NCI-H1092 treated with DMSO at 0.1 percent for 48 hours (cell line): ENCODE data around the gene CASZ1.
A peak's percentile ranks its signal among the peaks of the same experiment; 100 is the strongest.

Experiments
- DNase-seq: peaks from one replicate; lab custom pipeline; 2025; lab: John Stamatoyannopoulos, UW

Gene CASZ1

DNA sequence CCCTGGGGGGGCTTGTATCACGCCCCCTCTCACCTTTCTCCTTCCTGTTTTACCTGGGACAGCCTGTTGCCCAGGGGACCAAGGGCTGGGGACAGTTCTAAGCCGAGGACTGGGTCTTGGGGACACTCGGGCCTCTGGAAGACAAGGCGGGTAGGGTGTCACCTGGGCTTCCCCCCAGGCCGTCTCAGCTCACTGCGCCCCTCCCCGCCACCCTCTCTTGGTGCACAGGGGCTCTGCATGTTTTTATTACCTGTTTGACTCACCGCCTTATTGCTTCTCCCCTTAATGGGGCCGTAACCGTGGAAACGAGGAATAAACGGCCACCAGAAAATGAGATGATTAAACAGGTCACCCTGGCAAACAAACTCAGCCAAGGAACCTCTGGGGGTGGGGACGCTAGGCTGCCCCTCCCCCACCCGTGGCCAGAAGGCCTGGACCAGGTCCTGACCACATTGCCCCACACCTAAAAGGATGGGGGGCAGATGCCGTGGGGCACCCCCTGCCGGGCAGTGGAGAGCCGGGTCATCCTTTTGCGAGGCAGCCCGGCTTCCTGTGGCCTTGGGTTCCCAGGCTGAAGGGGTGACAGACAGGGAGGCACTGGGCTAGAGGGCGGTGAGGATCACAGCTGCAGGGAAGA lies 109.9 kb downstream of the CASZ1 start:
- peak; percentile 33 for DNase-seq

DNA sequence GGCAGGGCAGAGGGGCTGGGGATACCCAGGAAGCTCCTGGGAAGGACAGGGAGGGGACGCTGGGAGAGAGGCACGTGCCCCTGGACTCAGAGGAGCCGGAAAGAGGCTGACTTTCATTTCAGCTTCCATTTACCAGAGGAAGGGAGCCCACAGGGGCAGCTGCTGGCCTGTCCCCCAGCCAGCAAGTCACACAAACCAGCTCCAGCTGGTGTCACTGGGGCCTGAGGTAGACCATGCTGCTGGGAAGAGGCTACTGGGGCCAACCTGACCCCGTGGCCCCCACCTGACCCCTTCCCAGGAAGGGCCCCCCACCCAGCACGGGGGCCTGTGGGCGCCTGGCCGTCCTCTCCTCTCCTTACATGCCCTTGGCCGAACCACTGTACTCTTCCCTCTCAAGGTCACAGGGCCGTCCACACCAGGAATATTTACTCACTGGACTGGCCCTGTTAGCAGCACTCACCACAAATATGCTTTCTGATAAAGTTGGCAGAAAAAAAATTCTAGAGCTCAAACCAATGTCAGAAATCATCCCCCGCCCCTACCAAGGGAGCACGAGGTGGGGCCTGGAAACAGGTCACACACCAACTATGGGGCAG lies 110.5 kb downstream of the CASZ1 start:
- no peak for DNase-seq

DNA sequence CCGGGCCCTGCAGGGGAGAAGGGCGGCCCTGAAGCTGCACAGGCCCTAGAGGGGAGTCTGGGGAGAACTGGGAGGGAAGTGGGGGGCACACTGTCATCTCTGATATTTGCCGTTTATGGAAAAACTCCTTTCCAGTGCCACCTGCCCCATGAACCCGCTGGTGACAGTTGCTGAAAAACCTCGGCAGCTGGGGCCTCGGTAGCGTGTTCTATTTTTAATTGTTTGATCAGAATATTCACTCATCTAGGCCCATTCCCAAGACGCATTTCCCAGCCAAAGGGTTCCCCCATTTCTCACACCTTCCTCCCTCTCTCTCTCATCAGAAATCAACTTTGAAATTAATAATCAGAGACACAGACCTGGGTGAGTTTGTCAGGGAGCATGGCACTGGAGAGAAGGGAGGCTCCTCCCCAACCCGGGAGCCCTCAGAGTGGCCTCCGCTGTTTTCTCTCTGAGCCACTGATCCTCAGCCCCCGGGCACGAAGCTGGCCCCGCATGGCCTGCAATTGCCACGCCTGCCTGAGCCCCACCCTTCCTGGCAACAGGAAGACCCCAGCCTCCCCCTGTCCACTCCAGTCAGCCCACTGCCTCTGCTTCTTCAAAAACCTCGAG lies 111.1 kb downstream of the CASZ1 start:
- DNase-seq: no peak

DNA sequence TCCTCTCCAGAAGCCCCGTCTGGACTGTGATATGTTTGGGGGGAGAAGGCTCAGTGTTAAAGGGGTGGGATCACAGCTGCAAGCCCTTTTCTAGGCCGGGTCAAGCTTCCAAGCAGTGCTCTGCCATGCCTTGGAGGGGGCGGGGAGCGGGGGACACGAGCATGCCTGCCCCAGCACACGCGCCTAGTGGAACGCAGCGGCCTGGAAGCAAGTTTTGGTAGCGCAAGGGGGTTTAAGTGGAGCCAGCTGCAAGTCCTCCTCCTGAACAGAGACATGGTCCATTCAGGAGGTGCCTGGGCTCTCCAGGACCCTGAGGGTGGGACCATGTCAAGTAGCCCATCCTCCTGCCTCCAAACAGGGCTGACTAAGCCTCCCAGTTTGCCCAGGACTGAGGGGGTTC lies 112.2 kb downstream of the CASZ1 start:
- no peak for DNase-seq

GRCh38 chr1:10682449-10683309 lies 113.8 kb downstream of the CASZ1 start:
- no peak for DNase-seq

GRCh38 chr1:10682108-10682445 lies 114.4 kb downstream of the CASZ1 start:
- DNase-seq: no peak

- no peak for DNase-seq
Measured at GRCh38 chr1:10681296-10682107, 114.9 kb downstream of the CASZ1 start.

DNA sequence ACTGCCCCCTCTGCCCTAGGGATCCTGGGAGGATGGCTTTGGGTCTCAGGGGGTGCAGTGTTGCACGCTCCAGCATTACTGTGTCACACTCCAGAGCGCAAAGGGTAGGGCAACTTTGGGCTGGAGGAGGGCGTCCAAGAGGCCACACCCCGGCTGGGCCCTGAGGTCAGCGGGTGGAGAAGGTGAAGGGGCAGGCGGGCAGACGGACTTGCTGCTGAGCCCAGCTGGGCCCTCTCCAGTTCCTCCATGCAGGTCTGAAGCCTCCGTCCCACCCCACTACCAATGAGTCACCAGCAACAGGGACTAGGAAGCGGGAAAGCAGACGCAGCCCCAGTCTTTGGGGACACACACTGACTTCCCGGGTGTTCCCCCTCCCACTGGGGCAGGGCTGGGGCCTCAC lies 116.0 kb downstream of the CASZ1 start:
- no peak for DNase-seq

DNA sequence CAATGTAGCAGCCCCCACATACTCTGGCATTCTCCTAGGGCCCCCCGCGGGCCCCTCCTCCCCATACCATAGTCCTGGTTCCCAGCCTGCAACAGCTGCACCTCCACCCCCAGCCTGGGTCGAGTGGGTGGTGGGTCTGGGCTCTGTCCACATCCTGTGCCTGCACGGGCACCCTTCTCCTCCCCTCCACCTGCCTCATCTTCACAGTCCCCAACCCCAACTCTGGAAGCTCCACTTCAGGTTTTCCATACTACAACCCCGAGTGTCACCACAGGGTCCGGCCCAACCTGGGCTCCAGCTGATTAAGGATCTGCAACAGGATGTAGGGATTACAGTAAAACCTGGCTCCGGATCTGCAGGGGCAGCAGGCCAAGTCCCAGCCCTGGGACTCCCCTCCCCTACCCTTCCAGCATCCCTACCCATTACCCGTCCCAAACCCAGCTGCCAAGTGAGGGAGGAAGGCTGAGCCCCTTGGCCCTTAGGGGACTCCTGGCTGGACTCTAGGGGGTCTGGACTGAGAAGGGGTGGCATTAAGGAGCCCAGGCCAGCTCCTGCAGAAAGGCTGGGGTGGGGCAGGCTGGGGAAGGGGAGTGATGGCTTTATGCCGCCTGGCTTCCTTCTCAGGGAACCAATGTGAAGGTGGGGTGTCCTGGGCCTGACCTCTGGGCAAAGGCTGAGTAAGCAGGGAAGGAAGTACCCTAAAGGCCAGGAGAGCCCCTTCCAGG lies 116.8 kb downstream of the CASZ1 start:
- DNase-seq: peak; percentile 59

DNA sequence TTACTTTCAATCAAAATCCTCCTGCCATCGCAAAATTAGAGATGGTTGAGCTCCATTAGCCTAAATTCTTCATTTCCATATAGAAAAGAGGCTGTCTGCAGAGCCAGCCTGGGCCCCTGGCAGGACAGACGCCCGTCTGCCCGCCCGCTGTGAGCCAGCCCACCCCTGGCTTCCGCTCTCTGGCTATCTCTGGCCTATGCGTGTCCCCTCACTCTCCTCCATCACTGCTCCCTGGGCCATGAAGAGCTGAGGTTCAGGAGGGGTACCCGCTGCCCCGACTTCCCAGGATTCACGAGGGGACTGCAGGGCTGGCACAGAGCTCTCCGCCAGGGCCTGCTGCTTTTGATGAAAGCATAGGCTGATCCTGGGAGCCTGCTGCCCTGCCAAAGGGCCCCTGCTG lies 117.6 kb downstream of the CASZ1 start:
- no peak for DNase-seq

GRCh38 chr1:10678402-10678801 lies 118.0 kb downstream of the CASZ1 start:
- DNase-seq: no peak

DNA sequence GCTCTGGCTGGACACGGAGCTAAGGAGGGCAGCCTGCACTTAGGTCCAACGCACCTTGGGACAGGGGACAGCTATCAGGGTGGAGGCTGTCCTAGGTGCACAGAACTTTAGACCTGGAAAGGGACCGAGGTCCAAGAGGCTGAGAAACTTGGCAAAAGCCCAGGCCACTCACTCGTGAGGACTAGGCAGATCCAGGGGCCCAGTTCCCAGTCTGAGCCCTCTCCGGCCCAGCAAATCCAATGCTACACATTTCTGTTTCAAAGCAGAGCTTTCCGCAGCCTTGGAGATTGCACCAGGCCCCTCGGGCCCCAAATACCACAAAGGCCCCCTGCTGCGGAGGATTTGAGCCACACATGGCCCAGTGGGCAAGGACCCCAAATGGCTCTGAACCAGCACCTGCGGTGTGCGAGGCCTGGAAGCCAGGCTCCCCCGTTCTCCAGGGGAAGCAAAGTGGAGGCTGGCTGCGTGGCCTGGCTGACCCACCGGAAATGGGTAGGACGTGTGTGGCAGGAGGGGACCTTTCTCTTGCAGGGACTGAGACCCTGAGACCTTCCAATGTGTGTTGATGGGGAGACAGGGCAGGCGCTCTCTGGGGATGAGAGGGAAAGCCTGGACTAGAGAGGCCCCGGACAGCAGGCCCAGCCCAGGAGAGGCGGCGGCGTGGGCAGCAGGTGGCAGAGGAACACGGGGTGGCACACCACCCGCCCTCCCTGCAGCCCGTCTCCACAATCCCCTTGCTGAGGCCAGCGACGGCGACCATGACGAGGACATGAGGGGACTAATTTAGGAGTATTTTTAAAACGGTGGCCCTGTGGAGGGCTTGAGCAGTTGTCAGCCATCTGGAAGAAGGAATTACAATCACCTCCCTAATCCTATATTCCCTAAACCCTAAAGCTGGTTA lies 118.7 kb downstream of the CASZ1 start:
- DNase-seq: no peak

DNA sequence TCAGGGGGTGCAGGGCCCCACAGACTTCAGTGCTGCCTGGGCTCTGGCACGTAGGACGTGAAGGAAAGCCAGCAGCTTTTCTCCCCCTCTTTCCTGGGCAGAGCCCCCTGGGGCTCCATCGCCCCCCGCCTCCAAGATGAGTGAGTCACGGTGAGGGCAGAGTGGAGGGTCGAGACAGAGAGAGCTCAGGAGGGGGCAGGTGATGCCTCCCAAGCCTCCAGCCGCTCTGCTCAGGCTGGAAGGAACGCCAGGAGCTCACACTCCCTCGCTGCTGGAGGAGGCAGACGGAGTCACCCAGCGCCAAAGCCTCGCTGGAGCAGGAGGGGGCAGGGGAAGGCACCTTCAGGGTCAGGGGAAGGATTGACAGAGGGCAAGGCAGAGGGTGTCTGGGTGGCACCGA lies 119.5 kb downstream of the CASZ1 start:
- DNase-seq: no peak

DNA sequence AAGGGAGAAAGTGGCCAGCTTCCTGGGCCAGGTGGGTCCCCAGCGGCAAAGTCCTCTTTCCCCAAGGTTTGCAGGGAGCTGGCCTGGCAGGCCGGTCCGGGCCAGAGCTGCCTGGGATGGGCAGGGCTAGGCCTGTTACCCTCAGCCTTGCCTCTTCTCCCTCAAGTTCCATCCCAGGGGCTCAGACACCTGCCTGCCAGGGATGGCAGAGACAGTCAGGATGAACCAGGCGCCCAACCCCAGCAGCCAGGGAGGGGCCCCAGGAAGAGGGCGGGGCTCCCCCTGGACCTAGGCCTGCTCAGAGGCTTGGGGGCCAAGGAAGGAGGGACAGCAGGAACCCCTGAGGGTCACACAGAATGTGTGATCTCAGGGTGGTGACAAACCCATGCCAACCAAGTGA lies 120.6 kb downstream of the CASZ1 start:
- DNase-seq: no peak

- DNase-seq: no peak
Measured at GRCh38 chr1:10674700-10675609, 121.5 kb downstream of the CASZ1 start.

DNA sequence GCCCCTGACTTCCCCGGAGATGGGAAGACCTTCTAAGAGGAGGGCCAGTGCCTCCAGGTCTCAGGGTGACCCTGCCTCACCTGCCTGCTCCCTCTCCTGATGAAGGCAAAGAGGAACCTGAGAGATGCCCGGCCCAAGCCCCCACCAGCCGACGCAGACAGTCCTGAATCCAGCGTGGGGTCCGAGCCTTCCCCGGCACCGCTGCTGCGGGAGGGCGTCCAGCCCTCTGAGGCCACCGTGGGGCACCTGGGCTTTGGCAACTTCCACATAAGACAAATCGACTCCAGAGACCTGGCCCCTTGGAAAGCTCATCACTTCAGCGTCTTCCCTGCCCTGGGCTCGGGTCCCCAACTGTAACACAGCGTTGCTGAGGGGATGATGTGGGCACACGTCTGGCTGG lies 122.2 kb downstream of the CASZ1 start:
- DNase-seq: no peak

GRCh38 chr1:10673109-10673711 lies 123.2 kb downstream of the CASZ1 start:
- no peak for DNase-seq

DNA sequence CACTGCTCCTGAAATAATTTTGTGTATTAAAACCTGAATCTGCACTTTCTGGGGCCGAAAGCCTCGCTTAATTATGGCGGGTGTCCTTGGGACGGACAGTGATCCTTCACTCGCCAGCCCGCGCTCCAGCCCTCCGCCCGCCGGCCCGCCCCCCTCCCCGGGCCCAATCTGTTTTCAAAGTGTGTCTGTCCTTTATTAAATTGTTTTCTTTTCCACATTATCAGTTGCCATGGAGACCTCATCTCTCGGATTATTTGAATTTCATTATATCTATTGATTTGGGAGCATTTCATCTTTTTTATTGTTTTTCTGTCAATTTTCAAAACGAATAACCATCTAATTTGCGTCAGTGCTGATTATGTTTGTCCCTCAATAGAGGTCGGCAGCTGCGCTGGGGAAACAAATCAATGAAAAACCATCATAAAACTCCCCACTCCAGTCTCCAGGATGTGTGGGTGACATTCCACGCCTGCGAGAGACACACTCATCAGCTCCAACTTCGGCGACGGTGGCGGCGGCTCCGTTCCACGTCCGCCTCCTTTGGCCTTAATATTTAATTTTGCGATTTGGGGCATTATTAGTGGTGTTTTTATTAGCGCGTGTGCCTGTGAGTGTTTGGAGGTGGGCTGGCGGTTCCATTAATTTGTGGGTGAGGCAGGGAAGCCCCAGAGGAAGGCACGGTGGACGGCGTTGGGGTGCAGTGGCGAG lies 123.9 kb downstream of the CASZ1 start:
- DNase-seq: no peak
